COLO829 (cell line): ENCODE measurements around the gene FFAR1.
"Not testable (repeated sequence)": the region's sequence is repeated elsewhere in the genome, so short reads cannot be mapped to it uniquely, and the experiment has no call there.

Experiments used
- DNase-seq: peaks from one replicate; pipeline ENCODE4 v3.0.0; 2012; ENCODE audit warnings: low spot score

FFAR1 gene

GRCh38 chr19:35342430-35342829 lies 5.3 kb upstream of the FFAR1 start:
- DNase-seq, result no peak

GRCh38 chr19:35344511-35345031 lies 3.1 kb upstream of the FFAR1 start:
- no peak for DNase-seq

- DNase-seq, result no peak
These were observed 2.0 kb upstream of the FFAR1 start for GRCh38 chr19:35345671-35346111.

GRCh38 chr19:35346193-35347052 lies 1.3 kb upstream of the FFAR1 start:
- DNase-seq, result no peak

GRCh38 chr19:35347930-35348298 lies 212 bp downstream of the FFAR1 start:
- DNase-seq, result no peak

DNA sequence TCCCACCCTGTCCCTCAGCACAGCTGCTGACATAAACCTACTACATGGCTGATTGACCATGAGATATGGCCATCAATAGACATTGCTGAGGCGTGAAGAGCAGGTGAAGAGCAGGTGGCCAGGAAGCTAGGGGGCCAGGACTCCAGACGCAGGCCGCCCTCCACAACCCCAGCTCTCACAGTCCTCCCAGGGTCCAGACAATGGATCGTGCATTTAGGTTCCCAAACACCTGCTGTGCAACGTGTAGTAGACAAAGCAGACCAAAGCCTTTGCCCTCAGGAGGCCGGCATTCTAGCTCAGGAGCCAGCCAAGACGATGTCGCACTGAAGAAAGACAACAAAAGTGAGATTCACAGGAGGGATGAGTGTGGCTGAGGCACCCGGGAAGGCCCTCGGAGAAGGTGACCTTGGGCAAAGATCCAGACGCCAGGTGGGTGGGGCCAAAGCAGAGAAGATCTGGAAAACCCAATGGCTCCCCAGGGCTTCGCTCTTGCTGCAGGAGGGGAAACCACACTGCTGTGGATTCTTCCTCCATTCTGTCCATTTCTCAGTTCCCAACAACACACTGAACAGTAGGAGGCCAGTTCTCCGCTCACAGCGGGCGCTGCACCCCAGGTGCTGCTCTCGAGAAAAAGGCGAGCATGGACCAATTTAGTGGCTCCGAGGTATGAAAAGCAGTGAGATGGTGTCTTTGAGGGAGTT lies 1.4 kb downstream of the FFAR1 start:
- DNase-seq, result no peak

DNA sequence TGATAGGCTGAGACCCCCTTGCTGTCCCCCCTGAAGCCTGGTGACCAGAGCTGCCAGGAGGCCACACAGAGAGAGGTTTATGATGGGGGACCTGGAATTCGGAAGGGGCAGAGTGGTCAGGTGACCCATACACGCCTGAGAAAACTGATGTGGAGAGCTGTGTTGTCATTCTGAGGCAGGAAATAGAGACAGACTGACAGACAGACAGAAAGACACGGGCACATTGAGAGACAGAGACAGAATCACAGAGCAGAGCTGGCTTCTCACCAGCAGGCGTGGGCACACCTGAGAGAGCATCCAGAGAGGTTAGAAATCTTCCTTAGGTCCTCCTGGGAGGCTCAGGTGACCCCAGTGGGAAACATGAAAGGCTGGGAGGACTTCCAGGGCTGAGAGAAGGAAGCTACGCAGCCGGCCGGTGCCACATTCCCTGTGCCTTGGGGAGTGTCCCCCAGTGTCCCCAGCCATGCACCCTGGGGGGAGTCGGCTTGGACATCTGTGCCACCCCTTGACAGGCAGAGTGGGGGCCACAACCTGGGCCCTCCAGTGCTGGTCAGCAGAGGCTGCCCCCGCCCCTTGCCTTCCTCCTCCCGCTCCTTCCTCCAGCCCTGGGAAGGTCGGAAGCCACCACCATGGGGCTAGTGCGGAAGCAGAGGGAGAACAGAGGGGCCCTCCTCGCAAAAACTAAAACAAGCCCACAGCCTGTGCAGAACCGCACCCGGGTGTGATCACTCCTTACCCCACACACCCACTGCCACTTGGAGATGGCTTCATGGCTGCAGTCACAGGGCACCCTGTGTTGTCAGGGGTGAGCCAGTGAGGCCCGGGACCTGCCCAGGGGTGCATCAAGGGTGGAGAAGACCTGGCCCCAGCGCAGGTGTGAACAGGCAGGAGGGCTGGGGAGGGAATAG lies 2.2 kb downstream of the FFAR1 start:
- DNase-seq, result no peak

DNA sequence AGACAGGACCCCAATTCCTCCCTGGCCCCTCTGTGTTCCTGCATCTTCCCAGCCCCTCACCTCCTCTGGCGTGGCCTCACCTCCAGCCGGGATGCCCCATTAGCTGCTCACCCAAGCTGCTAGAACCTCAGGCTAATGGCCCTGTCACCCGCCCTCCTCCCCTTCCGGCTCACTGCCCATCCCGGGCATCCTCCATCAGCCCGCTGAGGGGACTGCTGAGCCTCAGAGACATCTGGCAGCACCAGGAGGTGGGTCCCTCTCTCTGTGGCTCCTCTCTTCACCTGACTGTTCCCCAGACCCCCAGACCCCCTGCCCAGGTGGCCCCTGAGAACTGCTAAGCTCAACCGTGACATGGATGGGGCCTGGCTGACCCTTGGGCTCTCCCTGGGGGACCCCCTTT lies 2.9 kb downstream of the FFAR1 start:
- DNase-seq, result no peak

GRCh38 chr19:35351411-35352176 lies 3.9 kb downstream of the FFAR1 start:
- DNase-seq, result no peak

- no peak for DNase-seq
These were observed 4.4 kb downstream of the FFAR1 start for GRCh38 chr19:35352177-35352447.

DNA sequence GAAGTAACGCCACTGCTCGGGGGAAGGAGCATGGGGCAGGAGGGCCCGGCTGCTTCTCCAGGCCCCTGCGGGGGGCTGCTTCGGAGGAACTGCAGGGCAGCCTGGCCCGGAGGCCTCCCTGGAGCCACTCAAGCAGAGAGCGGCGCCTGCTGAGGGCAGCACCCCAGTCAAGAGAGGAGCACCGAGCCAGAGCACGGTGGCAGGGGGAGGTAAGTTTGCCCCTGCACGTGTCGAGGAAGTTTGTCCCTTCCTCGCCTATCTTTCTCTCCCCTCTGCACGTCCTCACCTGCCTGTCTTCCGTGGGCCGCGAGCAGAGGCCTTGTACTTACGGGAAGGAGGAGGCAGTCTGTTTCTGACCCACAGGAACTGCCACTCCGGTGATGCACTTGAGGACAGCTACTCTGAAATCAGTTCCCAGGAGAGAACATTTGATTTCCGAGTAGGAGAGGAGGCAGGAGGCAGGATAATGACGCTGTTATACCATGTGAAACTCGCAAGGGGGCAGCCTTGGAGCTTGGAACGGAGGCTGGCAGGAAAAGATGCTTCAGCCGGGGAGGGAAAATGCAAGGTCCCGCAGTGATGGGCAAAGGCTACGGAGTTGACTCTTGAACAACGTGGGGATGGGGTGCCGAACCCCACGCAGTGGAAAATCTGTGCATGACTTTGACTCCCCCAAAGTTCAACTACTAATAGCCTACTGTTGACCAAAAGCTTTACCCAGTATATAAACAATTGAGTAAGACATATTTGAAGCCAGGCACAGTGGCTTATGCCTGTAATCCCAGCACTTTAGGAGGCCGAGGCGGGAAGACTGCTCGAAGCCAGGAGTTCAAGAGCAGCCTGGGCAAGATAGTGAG lies 5.0 kb downstream of the FFAR1 start:
- peak; percentile 89 for DNase-seq

- DNase-seq, result no peak
These were observed 5.9 kb downstream of the FFAR1 start for GRCh38 chr19:35353635-35354034.

- DNase-seq, result no peak
These were observed 7.2 kb downstream of the FFAR1 start for GRCh38 chr19:35354898-35355297.

DNA sequence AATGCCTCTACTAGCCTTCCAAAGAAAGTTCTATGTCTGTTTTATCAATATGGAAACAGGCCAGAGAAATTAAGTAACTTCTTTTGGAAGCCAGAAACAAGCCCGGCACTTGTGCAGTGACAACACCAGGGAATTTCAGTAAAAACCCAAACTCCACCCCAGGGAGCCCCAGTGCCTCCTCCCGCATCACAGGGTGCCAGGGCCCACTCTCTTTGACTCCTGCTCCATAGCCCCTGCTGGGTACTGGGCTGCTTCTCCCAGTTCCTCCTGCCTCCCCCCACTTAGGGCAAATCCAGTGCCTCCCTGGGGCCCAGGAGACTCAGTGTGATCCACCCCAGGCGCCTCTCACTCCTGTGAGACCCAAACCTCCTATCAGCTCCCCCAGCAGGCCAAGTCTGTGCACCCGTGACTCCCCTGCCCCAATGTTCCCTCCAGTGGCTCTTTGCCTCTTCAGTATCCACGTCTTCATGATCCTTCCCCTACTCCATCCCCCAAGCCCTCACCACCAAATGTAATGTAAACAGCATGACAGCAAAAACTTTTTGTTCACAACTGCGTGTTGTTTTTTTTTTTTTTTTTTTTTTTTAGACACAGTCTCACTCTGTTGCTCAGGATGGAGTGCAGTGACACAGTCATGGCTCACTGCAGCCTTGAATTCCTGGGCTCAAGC lies 8.2 kb downstream of the FFAR1 start:
- DNase-seq, result no peak

DNA sequence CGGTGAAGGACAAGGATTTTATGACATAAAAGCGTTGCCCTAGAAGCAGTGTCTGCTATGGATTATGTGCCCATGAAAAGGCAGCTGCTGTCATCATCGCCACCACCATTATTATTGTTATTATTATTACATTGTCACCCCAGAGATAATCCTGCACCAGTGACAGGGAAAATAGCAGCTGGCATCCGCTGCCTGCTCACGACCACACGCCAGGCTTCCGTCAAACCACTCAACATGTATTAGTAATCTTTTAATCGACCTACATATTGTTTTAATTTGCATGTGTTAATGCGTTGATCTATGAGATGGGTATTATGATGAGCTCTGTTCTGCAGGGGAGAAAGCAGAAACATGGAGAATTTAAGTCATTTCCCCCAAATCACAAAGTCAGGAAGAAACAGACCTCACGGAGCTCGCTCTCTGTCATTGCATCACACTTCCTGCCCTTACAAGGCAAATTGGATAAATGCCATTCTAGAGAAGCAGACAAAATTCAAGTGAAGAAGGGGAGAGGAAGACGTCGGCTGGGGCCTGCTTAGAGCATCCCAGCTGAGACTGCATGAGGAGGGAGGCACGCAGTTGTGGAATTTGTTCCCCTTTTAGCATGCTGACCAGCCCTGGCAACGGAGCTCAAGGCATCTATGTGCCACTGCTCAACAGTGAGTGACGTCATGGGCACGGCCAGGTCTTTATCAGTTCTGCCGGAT lies 10.3 kb downstream of the FFAR1 start, which contains the start of gene FFAR3:
Gene FFAR3 (plus strand): TSS at position 594 of the 707 bp plus-strand sequence. CDS start 431 bp downstream, outside the sequence.
- DNase-seq, result no peak

- DNase-seq, result not testable (repeated sequence)
These were observed 11.1 kb downstream of the FFAR1 start for GRCh38 chr19:35358834-35359233.

DNA sequence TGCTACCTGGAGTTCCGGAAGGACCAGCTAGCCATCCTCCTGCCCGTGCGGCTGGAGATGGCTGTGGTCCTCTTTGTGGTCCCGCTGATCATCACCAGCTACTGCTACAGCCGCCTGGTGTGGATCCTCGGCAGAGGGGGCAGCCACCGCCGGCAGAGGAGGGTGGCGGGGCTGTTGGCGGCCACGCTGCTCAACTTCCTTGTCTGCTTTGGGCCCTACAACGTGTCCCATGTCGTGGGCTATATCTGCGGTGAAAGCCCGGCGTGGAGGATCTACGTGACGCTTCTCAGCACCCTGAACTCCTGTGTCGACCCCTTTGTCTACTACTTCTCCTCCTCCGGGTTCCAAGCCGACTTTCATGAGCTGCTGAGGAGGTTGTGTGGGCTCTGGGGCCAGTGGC lies 11.7 kb downstream of the FFAR1 start:
- DNase-seq, result not testable (repeated sequence)

- not testable (repeated sequence) for DNase-seq
These were observed 12.4 kb downstream of the FFAR1 start for GRCh38 chr19:35360081-35360480.

DNA sequence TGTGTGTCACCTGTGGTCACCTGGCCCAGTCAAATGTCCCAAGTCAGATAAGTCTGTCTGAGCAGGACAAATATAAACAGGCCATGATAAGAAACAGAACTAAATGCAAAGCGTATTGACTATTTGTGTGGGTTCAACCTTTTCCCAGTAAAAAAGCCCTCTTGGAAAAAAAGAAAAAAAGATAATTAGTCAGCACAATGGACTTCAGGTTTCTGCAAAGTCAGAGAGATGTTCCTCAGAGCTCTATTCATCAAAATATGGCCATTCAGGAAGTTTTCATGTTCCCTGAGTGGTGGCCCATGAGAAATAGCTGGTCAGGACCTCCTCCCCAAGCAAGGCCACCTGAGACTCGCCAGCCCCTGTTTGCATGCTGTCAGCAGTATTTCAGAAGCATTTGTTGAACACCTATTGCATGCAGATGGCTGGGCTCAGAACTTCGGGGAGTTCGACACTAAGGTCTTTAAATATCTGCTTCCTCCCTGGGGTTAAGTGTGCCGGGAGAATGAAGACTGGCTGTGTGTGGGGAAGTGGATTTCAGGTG lies 13.2 kb downstream of the FFAR1 start:
- no peak for DNase-seq
